Measurements from ENCODE around the gene ARTN.

The ARTN gene

DNA sequence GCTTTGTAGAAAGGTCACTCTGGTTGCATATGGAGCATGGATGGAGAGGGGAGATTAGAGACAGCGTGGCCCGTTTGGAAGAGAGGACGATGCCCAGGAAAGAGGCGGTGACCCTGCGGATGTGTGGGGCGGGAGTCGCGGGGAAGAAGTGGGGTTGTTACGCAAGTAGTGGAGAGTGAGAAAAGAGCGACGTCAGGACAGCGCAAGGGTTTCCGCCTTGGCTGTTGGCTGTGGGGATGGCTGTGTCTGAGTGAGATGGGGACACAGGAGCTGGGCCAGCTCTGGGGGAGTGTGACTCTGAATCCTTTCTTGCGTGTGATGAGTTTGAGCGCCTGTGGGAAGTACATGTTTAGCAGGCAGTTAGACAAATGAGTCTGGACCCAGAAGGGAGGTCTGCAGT, 49.2 kb downstream of the ARTN start:
- no peak overlapping the region for H3K4me3 ChIP-seq (ENCODE audit: low read depth, low read length)

DNA sequence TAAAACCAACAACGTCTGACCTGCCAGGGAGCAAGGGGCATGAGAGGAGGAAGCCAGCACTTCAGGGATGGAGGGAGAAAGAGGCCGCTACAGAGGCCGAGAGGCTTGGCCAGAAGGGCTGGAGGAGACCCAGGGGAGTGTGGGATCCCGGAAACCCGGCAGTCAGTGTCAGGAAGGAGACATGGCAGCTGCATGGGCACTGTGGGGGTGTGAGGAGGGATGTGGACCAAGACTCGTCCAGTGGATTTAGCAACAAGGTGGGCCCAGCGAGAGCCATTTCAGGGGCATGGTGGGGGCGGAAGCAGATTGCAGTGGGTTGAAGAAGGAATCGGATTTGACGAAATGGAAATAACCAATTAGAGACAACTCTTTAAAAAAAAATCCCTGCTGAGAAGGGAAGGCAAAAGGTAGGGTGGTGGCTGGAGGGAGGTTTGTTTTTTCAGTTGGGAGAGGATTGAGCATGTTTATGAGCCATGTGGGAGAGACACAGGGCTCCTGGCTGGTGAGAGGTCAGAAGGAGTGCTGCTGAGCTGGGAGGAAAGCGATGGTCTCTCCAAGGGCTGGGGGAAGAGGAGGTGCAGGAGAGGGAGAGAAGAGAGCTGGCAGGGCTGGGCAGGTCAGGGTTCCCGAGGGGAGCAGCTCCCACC, 49.8 kb downstream of the ARTN start:
- no peak overlapping the region for H3K4me3 ChIP-seq (ENCODE audit: low read depth, low read length)

DNA sequence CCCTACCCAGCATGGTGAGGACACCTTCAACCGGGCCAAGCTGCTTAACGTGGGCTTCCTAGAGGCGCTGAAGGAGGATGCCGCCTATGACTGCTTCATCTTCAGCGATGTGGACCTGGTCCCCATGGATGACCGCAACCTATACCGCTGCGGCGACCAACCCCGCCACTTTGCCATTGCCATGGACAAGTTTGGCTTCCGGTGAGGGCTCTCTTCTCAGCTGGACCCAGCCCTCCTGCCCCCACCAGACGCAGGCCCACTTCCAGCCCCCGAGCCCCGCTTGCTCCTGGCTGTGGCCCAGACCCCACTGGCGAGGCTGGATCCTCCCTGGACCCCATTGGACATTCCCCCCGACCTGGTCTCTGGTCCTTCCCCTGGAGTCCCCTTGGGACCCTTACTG, 51.3 kb downstream of the ARTN start:
- no peak overlapping the region for H3K4me3 ChIP-seq (ENCODE audit: low read depth, low read length)

DNA sequence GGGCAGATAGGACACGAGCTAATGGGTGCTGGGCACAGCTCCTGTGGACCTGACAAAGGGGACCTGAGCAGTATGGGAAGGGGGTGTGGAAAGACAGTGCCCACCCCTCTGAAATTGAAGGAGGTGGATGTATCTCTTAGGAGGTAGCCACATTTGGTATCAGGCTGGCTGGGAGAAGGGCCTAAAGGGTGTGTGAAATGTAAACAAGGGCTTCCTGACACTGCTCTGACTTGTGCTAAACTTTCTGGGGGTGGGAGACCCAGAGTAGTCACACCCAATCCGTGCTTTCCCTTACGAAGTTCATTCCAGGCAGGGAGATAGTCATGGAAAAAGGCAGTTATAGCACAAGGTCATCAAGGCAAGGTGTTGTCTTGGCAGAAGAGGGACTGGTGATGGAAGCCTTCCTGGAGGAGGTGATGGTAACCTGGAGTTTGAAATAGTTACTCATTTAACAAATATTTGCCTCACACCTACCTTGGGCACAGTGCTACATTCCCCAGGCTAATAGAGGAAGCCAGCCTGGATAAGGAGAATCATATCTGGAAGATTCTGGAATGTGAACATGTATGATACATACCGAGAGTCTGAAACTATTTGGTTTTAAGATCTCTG, 52.5 kb downstream of the ARTN start:
- H3K4me3 ChIP-seq (ENCODE audit: low read depth, low read length) = no peak overlapping the region

DNA sequence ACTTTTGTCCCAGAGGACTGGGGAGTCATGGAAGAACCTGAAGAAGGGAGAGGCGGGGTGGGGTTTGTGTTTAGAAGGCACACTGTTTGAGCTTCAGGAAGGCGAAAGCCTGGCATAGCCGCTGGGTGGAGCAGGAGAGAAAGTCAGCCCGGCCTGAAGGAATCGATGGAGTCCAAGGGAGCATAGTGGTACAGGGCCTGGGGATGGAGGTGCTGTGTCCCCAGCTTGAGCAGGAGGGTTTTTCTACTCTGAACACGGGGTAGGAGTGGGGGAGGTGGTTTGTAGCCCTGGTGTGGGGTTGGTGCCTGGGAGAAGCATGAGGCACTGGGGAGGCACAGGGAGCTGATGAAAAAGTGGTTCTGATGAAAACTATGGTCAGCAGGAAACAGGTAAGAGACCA, 53.1 kb downstream of the ARTN start:
- no peak overlapping the region for H3K4me3 ChIP-seq (ENCODE audit: low read depth, low read length)

Measured in iPS-11a (cell line).